ENCODE data around the gene CDIPT. TPM values are rescaled to one million over a fixed set of nuclear protein-coding genes. Genes with fewer than 3 reads are reported as not detected.

Gene CDIPT
- total and polyA plus RNA-seq, 2 of the 13 experiments (the other 11 are each of a cell fraction or from before 2014, with no cell fraction given), result 54.9 to 97.5 TPM

GRCh38 chr16:29883987-29884386 lies 21.0 kb upstream of the CDIPT start (continued):
- no peak for TF ChIP-seq FOXC1 (CRISPR knock-in tag; IDR thresholded peaks at IDR 0.05; ENCODE audit: borderline replicate concordance)
- TF ChIP-seq SMARCE1 (IDR thresholded peaks at IDR 0.05; ENCODE audit: borderline replicate concordance), result no peak
- TF ChIP-seq ZNF33A (CRISPR knock-in tag; IDR thresholded peaks at IDR 0.05; ENCODE audit: borderline replicate concordance), result no peak
- no peak for TF ChIP-seq ETV5 (CRISPR knock-in tag; IDR thresholded peaks at IDR 0.05; ENCODE audit: borderline replicate concordance)
- TF ChIP-seq MIER3 (CRISPR knock-in tag; IDR thresholded peaks at IDR 0.05; ENCODE audit: borderline replicate concordance), result no peak

- no TSS peak for BruUV-seq (replicated peaks)
- intact Hi-C loops (cut with micrococcal nuclease; ENCODE audit: unreplicated experiment) (no loop called here), in situ Hi-C loops (cut with HindIII; ENCODE audit: extremely low pct_ligation_motif_present, low pct_unique_long_range_greater_than_20kb) (no loop called here)
- 98% methylated on average over 3 of the region's 3 CpGs for WGBS (ENCODE audit: low lambda C conversion rate)
- H3K27me3 ChIP-seq (ENCODE audit: control insufficient read depth in 1 of 2, insufficient read depth in 2 of 2, low read length in 2 of 2), result no peaks in the 10 kb centered on the region
- H4K20me1 ChIP-seq (ENCODE audit: insufficient read depth, low read length), result no peaks in the 10 kb centered on the region
- no peak overlapping the region for H3K9ac ChIP-seq (ENCODE audit: insufficient read depth, low read depth, low read length)
- H3K4me3 ChIP-seq (replicated peaks in 1 of 3; ENCODE audit: insufficient read depth in 1 of 3, low read depth in 2 of 3, low read length in 3 of 3), result no peak overlapping the region
- H3K4me2 ChIP-seq (ENCODE audit: low read depth, low read length), result no peak overlapping the region
- H2AFZ ChIP-seq (ENCODE audit: low read length), result no peak overlapping the region
- CTCF ChIA-PET (ENCODE audit: low intra/inter-chr PET ratio, low total read pairs), result no interaction called here
- FAIRE-seq, result peak; percentile 50
- ATAC-seq, result peak; percentile 61
- H3K27ac ChIP-seq (ENCODE audit: extremely low read length, insufficient read depth, low read length), result peak overlapping the region; percentile 12
- peaks cover 4 to 15% of the 10 kb centered on the region in 2 experiments; a peak in 3 of 5 replicates for H3K36me3 ChIP-seq (replicated peaks in 1 of 2; ENCODE audit: control insufficient read depth in 1 of 2, insufficient read depth in 2 of 2, low read length in 2 of 2)
- H3K79me2 ChIP-seq (ENCODE audit: insufficient read depth, low read length), result no peaks in the 10 kb centered on the region
- DNase-seq (ENCODE audit: low spot score), result peak; percentile 38
- H3K4me1 ChIP-seq (ENCODE audit: insufficient read depth, low read length), result peaks cover 12% of the 10 kb centered on the region
- H3K9me3 ChIP-seq (ENCODE audit: low read length), result no peaks in the 10 kb centered on the region
- POLR2A ChIA-PET, result interaction anchor here (0.7 to 1.0 kb wide), 2 partner anchors 11 to 73 kb away, joined by 4 read pairs; no protein-coding TSS in a partner anchor
- TF ChIP-seq, protein P1, sequence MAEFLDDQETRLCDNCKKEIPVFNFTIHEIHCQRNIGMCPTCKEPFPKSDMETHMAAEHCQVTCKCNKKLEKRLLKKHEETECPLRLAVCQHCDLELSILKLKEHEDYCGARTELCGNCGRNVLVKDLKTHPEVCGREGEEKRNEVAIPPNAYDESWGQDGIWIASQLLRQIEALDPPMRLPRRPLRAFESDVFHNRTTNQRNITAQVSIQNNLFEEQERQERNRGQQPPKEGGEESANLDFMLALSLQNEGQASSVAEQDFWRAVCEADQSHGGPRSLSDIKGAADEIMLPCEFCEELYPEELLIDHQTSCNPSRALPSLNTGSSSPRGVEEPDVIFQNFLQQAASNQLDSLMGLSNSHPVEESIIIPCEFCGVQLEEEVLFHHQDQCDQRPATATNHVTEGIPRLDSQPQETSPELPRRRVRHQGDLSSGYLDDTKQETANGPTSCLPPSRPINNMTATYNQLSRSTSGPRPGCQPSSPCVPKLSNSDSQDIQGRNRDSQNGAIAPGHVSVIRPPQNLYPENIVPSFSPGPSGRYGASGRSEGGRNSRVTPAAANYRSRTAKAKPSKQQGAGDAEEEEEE (CRISPR knock-in tag; IDR thresholded peaks at IDR 0.05; ENCODE audit: borderline replicate concordance), result no peak
- TF ChIP-seq ZNF362 (CRISPR knock-in tag; IDR thresholded peaks at IDR 0.05; ENCODE audit: borderline replicate concordance) (peak; percentile 42; the same call in 1 of the 2 replicates), ZNF501 (CRISPR knock-in tag; IDR thresholded peaks at IDR 0.05) (0 out of 2 replicates have a peak, but pooled peaks have one; percentile 35), ZNF724P (CRISPR knock-in tag; IDR thresholded peaks at IDR 0.05; ENCODE audit: borderline replicate concordance) (no peak), SOX5 (CRISPR knock-in tag; IDR thresholded peaks at IDR 0.05; ENCODE audit: borderline replicate concordance) (peak; percentile 45; the same call in 1 of the 2 replicates), ZMYM2 (CRISPR knock-in tag; IDR thresholded peaks at IDR 0.05) (peak; percentile 54; the same call in 1 of the 2 replicates), ESRRA (CRISPR knock-in tag; IDR thresholded peaks at IDR 0.05; ENCODE audit: low read depth) (peak; percentile 95), SOX6 (IDR thresholded peaks at IDR 0.05) (no peak), SOX6 (CRISPR knock-in tag; IDR thresholded peaks at IDR 0.05) (peak; percentile 66; the same call in 1 of the 2 replicates), DPF2 (CRISPR knock-in tag; IDR thresholded peaks at IDR 0.05; ENCODE audit: borderline replicate concordance, low read depth) (no peak), ZNF383 (CRISPR knock-in tag; IDR thresholded peaks at IDR 0.05; ENCODE audit: borderline replicate concordance) (no peak), SALL1 (CRISPR knock-in tag; IDR thresholded peaks at IDR 0.05) (peak; percentile 33; the same call in 1 of the 2 replicates), ZBTB38 (CRISPR knock-in tag; IDR thresholded peaks at IDR 0.05) (0 out of 2 replicates have a peak, but pooled peaks have one; percentile 19)
- TF ChIP-seq, protein P2, sequence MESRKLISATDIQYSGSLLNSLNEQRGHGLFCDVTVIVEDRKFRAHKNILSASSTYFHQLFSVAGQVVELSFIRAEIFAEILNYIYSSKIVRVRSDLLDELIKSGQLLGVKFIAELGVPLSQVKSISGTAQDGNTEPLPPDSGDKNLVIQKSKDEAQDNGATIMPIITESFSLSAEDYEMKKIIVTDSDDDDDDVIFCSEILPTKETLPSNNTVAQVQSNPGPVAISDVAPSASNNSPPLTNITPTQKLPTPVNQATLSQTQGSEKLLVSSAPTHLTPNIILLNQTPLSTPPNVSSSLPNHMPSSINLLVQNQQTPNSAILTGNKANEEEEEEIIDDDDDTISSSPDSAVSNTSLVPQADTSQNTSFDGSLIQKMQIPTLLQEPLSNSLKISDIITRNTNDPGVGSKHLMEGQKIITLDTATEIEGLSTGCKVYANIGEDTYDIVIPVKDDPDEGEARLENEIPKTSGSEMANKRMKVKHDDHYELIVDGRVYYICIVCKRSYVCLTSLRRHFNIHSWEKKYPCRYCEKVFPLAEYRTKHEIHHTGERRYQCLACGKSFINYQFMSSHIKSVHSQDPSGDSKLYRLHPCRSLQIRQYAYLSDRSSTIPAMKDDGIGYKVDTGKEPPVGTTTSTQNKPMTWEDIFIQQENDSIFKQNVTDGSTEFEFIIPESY (CRISPR knock-in tag; IDR thresholded peaks at IDR 0.05), result 0 out of 2 replicates have a peak, but pooled peaks have one; percentile 30
Measured at GRCh38 chr16:29881050-29881449, 18.0 kb upstream of the CDIPT start.
